Sigmoid colon (tissue), 7 donors: Measurements from ENCODE around the gene AMBP. TPM values are rescaled to one million over a fixed set of nuclear protein-coding genes. Genes with fewer than 3 reads are reported as not detected.

Experiments
- DNase-seq: peaks from one replicate; pipeline ENCODE4 v3.0.0-alpha.2; 2019
- H3K27ac ChIP-seq, 4 donors: fragments of 200-600 bp; sonication (generic); one replicate each; pipeline ENCODE4 v1.5.1; 2016 to 2019; ENCODE audit warnings: mild to moderate bottlenecking in 1 of 4
- H3K27me3 ChIP-seq, 3 donors: fragments of 200-600 bp; sonication (generic); one replicate each; pipeline ENCODE4 v1.5.1; 2019; ENCODE audit warnings: mild to moderate bottlenecking in 1 of 3
- H3K36me3 ChIP-seq, 4 donors: fragments of 200-600 bp; sonication (generic); one replicate each; pipeline ENCODE4 v1.5.1; 2016 to 2019
- H3K4me1 ChIP-seq, 4 donors: fragments of 200-600 bp; sonication (generic); one replicate each; pipeline ENCODE4 v1.5.1; 2017 to 2019
- H3K4me3 ChIP-seq, 4 donors: fragments of 200-600 bp; sonication (generic); one replicate each; pipeline ENCODE4 v1.5.1; 2017 to 2019; ENCODE audit warnings: mild to moderate bottlenecking in 2 of 4, moderate library complexity in 1 of 4
- H3K9me3 ChIP-seq, 4 donors: fragments of 200-600 bp in 3 of 4; sonication (generic) in 3 of 4; one replicate each; pipeline versions ENCODE4 v1.5.1 to v1.6.1; 2013 to 2019
- EP300 ChIP-seq, 4 donors: sonication (generic); formaldehyde crosslinking; IDR thresholded peaks; one replicate each; pipeline ENCODE4 v1.6.1; 2017; ENCODE audit warnings: antibody characterized with exemption in 4 of 4
- POLR2A ChIP-seq, 2 donors: fragments of 450-650 bp; IDR thresholded peaks; one replicate each; pipeline ENCODE4 v1.6.1; 2016; ENCODE audit warnings: antibody characterized with exemption in 2 of 2, mild to moderate bottlenecking in 2 of 2, moderate library complexity in 2 of 2
- POLR2AphosphoS5 ChIP-seq, 4 donors: sonication (generic); formaldehyde crosslinking; IDR thresholded peaks; one replicate each; pipeline ENCODE4 v1.6.1; 2017; ENCODE audit warnings: antibody characterized with exemption in 4 of 4
- WGBS, 2 donors: extraction: QIAGEN DNeasy Blood & Tissue Kit; methylation state at CpG; one replicate each; pipeline ENCODE4 v1.1.7; 2013; 5-methylcytosine and 5-hydroxymethylcytosine counted together
- intact Hi-C: fragments of 100-400 bp; cut with DNase I; formaldehyde crosslinking; loops from one replicate; pipeline ENCODE4 v1.15.1; 2023
- polyA plus RNA-seq, 3 donors: library from polyadenylated mRNA; stranded (reverse); fragments of 200-250 nt; gene quantifications; one replicate each; pipeline ENCODE4 v1.2.3, GENCODE V29; 2013
- total RNA-seq, 4 donors: library from RNA; depleted of rRNA; stranded (reverse); fragments of >200 nt; gene quantifications; one replicate each; pipeline ENCODE4 v1.1.0, GENCODE V29; 2016
- TF ChIP-seq, protein P1 (sequence below), 4 experiments: fragments of 450-650 bp in 3 of 4; fragments of 200-600 bp in 1 of 4; IDR thresholded peaks; one replicate each; pipeline ENCODE4 v1.5.1; 2016 to 2019; ENCODE audit warnings: antibody characterized with exemption in 4 of 4, mild to moderate bottlenecking in 3 of 4, moderate library complexity in 2 of 4
- donor health status: healthy with polysubstance abuse.
- donor health status: Bipolar disorder and iron deficiency.
- donor health status: healthy.

AMBP gene
- total RNA-seq, result not detected
- polyA plus RNA-seq, result under 1 TPM in 1 of 3 donors, not detected in 2; 0.66 TPM

DNA sequence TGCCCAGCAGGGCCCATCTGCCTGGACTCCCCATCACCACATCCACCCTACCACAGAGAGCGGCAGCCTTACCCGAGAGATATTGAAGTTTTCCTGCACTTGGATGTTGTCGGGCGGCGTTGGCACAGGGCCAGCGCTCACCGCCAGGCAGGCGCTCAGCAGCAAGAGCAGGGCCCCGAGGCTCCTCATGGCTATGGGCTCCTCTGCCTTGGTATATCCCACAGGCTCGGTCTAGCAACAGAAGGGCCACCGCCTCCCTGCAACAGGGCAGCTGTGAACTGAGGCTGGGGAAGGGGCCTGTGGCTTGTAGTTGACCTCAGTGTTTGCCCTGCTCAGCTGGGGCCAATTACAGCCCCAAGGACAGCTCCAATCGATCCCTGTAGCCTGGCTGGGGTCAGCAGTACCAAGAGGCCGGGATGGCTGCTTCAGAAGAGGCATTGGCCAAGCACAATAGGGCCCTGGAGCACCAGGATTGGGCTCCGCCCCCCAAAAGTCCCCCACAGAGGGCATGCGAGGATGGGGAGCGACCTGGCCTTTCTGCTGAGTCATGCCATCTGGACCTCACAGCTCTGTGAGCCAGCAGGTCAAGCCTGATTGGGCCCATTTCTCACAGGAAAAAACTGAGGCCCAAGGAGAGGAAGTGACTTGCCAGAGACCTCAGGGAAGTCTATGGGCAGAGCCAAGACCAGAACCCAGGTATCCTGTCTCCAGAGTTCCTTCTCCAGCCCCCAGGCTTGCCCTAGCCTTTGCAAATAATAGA is at the start of gene AMBP:
Gene AMBP, minus strand, starts transcription at position 280 of the 760 bp plus-strand sequence. Its CDS starts 91 bp downstream, at position 189.
- 25 to 62% methylated on average over 16 of the region's 16 CpGs for WGBS, 2 donors
- no peaks in the 10 kb centered on the region for H3K36me3 ChIP-seq
- DNase-seq, result no peak
- no peak within 1 kb of the TSS for H3K27ac ChIP-seq
- H3K4me3 ChIP-seq, result no peak within 1 kb of the TSS
- H3K27me3 ChIP-seq, result no peaks in the 10 kb centered on the region
- intact Hi-C loops, result no loop called here
- H3K9me3 ChIP-seq, result no peaks in the 10 kb centered on the region
- TF ChIP-seq EP300 (IDR thresholded peaks at IDR 0.05), result no peak
- no peak for TF ChIP-seq POLR2A (IDR thresholded peaks at IDR 0.05)
- no peak for TF ChIP-seq POLR2AphosphoS5 (IDR thresholded peaks at IDR 0.05)
- TF ChIP-seq, protein P1, sequence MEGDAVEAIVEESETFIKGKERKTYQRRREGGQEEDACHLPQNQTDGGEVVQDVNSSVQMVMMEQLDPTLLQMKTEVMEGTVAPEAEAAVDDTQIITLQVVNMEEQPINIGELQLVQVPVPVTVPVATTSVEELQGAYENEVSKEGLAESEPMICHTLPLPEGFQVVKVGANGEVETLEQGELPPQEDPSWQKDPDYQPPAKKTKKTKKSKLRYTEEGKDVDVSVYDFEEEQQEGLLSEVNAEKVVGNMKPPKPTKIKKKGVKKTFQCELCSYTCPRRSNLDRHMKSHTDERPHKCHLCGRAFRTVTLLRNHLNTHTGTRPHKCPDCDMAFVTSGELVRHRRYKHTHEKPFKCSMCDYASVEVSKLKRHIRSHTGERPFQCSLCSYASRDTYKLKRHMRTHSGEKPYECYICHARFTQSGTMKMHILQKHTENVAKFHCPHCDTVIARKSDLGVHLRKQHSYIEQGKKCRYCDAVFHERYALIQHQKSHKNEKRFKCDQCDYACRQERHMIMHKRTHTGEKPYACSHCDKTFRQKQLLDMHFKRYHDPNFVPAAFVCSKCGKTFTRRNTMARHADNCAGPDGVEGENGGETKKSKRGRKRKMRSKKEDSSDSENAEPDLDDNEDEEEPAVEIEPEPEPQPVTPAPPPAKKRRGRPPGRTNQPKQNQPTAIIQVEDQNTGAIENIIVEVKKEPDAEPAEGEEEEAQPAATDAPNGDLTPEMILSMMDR (IDR thresholded peaks at IDR 0.05), result no peak
- no peaks in the 10 kb centered on the region for H3K4me1 ChIP-seq

DNA sequence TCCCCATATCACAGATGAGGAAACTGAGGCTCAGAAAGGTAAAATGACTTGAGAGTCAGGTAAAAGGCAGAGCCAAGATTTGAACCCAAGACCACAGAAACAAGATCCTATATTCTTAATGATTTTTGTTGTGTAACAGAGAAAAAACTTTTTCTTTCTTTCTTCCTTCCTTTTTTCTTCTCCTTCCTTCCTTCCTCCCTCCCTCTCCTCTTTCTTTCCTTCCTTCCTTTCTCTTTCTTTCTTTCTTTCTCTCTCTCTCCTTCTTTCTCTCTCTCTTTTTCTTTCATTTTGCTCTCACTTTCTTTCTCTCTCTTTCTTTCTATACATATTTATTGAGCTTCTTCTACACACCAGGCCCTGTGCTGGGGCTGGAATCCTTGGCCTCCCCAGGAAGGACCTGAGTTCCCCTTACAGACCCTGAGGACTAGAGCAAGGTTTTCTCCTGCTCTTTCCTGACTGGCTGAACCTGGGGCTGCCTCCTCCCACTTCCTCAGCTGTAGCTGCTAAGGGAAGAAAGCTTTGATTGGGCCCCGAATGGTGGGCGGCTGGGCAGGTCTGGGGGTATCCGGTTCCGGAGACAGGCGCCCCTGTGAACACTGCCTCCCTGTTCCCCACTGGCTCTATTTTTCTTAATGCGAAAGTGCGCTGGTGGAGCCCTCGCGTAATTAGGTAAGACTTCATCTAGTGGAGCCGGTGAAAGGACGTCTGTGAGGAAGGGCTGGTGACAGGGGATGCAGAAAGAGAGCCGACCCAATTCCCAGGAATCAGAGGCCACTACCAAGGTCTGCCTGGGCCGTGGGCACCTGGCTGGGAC is 48.4 kb upstream of the AMBP start:
- TF ChIP-seq POLR2AphosphoS5 (IDR thresholded peaks at IDR 0.05) (no peak), EP300 (IDR thresholded peaks at IDR 0.05) (no peak)
- no peaks in the 10 kb centered on the region for H3K36me3 ChIP-seq
- no peak overlapping the region for H3K4me3 ChIP-seq
- no peak overlapping the region for H3K27ac ChIP-seq
- no peaks in the 10 kb centered on the region for H3K4me1 ChIP-seq
- no peaks in the 10 kb centered on the region for H3K27me3 ChIP-seq
- H3K9me3 ChIP-seq, result peaks cover 0 to 8% (median 0%) of the 10 kb centered on the region in 4 donors
- intact Hi-C loops, result no loop called here
- WGBS, 2 donors, result 72 to 90% methylated on average over 13 of the region's 13 CpGs
- DNase-seq, result no peak

DNA sequence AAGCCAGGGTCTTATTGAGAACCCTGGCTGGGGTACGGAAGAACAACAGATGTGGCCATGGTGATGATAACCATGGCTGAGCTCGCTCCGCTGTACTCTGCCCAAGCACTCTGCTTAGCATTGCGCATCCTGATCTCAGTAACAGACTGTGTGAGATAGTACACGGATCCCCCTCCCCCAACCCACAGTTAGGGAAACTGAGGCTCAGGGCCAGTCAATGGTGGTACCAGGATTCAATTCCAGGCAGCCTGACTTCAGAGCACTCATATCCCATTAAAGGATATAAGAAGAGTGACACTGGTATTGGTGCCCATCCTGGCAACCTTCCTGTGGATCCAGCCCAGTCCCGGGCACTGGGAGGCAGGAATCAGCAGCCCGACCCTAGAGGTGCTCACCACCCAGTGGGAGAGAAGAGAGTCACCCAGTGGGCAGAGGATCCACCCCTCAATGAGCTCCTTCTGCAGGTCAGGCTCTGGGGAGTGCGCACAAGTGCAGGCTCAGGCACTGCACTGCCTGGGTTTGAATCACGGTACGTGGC is 47.4 kb upstream of the AMBP start:
- no peak overlapping the region for H3K4me3 ChIP-seq
- DNase-seq, result no peak
- TF ChIP-seq, protein P1 (IDR thresholded peaks at IDR 0.05), result no peak
- no peak for TF ChIP-seq POLR2AphosphoS5 (IDR thresholded peaks at IDR 0.05)
- TF ChIP-seq EP300 (IDR thresholded peaks at IDR 0.05), result no peak
- TF ChIP-seq POLR2A (IDR thresholded peaks at IDR 0.05), result no peak
- peaks cover 0 to 8% (median 0%) of the 10 kb centered on the region in 4 donors for H3K9me3 ChIP-seq
- no peaks in the 10 kb centered on the region for H3K4me1 ChIP-seq
- H3K27me3 ChIP-seq, result no peaks in the 10 kb centered on the region
- H3K27ac ChIP-seq, result no peak overlapping the region
- H3K36me3 ChIP-seq, result no peaks in the 10 kb centered on the region
- intact Hi-C loops, result no loop called here
- WGBS, 2 donors, result 72 to 86% methylated on average over 10 of the region's 10 CpGs

DNA sequence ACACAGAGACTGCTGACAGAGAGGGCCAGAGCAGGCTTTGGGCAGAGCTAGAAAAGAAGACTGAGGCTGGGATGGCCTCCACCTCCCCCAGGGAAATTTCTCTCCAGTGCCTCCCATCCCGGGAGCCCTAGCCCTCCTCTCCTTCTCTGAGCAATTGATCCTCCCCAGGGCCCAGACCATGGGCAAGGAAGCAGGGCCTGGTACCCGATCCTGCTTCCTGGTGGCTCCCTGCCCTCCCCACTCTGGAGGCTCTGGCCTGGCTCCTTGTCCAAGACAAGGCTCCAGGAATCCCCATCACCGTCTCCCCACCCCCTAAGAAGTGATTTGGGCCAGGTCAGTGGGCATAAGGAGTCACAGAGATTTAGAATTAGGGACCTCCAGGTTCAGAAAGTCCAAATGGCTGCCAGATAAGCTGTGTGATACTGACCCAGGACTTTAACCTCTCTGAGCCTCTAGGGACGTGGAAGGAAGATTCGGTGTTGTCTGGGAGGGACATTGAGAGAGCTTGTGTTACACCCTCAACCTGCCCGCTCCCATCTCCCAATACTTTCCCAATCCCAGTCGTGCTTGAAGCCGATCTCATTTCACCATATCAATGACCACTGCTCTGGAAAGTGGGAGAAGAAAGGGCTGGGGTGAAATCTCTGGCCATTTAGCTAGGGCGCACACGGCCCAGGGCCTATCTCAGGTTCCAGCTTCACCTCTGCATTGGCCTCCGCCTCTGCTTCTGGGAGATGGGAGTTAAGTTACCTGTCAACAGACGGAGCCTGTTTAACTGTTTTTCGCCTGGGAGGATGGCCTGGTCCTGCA is 46.8 kb upstream of the AMBP start:
- intact Hi-C loops, result no loop called here
- WGBS, 2 donors, result 87 to 88% methylated on average over 13 of the region's 13 CpGs
- DNase-seq, result no peak

More for the DNA sequence above, 46.8 kb upstream of the AMBP start:
- no peaks in the 10 kb centered on the region for H3K27me3 ChIP-seq
- H3K4me1 ChIP-seq, result no peaks in the 10 kb centered on the region
- H3K36me3 ChIP-seq, result no peaks in the 10 kb centered on the region
- H3K9me3 ChIP-seq, result peaks cover 0 to 8% (median 0%) of the 10 kb centered on the region in 4 donors
- H3K4me3 ChIP-seq, result no peak overlapping the region
- TF ChIP-seq POLR2AphosphoS5 (IDR thresholded peaks at IDR 0.05) (no peak), EP300 (IDR thresholded peaks at IDR 0.05) (no peak), POLR2A (IDR thresholded peaks at IDR 0.05) (no peak)
- TF ChIP-seq, protein P1 (IDR thresholded peaks at IDR 0.05), result no peak
- H3K27ac ChIP-seq, result no peak overlapping the region
